ENCODE results near the gene PTPRK. TPM values are rescaled to one million over a fixed set of nuclear protein-coding genes. Genes with fewer than 3 reads are reported as not detected.
A peak's percentile ranks its signal among the peaks of the same experiment; 100 is the strongest.

PTPRK gene
- total RNA-seq, 2 donors from 2014 or later, result 3.2 to 5.1 TPM

GRCh38 chr6:128121190-128121589, 399.2 kb downstream of the PTPRK start:
- H3K36me3 Mint-ChIP-seq, result no peaks in the 10 kb centered on the region
- no peak overlapping the region for H3K27ac Mint-ChIP-seq
- no peaks in the 10 kb centered on the region for H3K9me3 Mint-ChIP-seq
- ATAC-seq, result no peak
- no peak for DNase-seq (ENCODE audit: low spot score in 2 of 2)

DNA sequence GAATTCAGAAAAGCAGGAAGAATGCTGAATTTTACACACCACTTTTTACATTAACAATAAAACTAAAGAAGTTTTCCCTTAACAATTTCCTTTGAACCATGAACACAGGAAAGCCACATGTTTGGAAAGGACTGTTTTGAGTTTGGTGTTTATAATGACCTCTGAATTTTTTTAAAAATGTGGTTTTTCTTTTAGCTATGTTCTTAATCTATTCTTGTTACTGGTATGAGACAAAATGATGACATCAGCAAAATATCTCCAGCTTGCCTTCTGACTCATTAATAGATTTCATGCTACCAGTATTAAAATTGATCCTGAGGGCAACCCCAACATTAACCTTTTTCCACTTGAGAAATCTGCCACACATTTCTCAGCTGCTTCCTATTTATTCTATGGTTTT, 402.0 kb downstream of the PTPRK start:
- peaks cover 3 to 5% of the 10 kb centered on the region in 2 donors for H3K9me3 Mint-ChIP-seq
- DNase-seq (ENCODE audit: low spot score in 2 of 2) (no peak), ATAC-seq (no peak)
- peaks cover 4 to 6% of the 10 kb centered on the region in 2 donors for H3K36me3 Mint-ChIP-seq
- H3K27ac Mint-ChIP-seq, result no peak overlapping the region

DNA sequence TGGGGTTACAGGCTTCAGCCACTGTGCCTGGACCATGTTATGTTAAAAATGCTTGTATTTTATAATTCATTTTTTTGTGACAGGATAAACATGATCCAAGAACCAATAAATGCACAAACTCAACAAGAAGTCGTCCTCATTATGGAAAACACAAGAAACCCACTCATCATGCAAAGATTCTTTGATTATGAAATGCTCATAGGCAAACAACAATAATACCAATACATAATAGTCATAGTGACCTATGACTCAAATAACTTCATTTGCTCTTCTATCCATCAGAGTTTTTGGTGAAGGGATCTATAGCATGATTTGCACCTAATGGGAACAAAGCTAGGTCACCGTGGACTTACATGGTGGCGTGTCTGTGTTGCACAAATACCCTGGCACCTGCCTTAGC, 402.5 kb downstream of the PTPRK start:
- no peak for ATAC-seq
- Mint-ChIP-seq H3K9me3 (peaks cover 3 to 5% of the 10 kb centered on the region in 2 donors), H3K27ac (no peak overlapping the region)

GRCh38 chr6:128114164-128114563, 406.2 kb downstream of the PTPRK start:
- DNase-seq (ENCODE audit: low spot score in 2 of 2) (no peak), ATAC-seq (no peak)
- Mint-ChIP-seq H3K36me3 (peaks cover 4 to 6% of the 10 kb centered on the region in 2 donors), H3K27ac (no peak overlapping the region), H3K9me3 (peaks cover 3 to 5% of the 10 kb centered on the region in 2 donors)

More for the DNA sequence above, 402.5 kb downstream of the PTPRK start:
- no peak for DNase-seq (ENCODE audit: low spot score in 2 of 2)
- H3K36me3 Mint-ChIP-seq, result peaks cover 4 to 6% of the 10 kb centered on the region in 2 donors

DNA sequence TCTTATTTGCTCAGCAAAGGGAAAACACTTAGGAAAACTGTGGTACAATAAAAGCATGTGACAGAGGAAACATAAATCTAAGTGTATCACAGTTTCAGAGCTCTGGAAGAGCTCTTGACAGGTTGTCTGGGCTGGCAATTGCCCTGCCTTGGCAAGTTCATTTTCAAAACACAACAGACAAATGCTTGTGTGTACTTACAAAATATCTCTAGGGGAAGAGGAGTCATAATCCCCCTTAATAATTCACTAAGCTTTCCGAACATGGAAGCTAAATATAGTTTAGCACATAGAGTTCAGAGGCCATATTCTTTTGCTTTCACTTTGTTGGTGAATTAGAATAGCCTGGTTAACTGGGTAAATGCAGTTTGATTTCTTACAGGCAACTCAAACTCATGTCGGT, 407.9 kb downstream of the PTPRK start:
- DNase-seq (ENCODE audit: low spot score in 2 of 2) (no peak), ATAC-seq (no peak)
- peak overlapping the region; percentile 1 to 26 for H3K27ac Mint-ChIP-seq
- H3K36me3 Mint-ChIP-seq, result peaks cover 4 to 6% of the 10 kb centered on the region in 2 donors
- peaks cover 3 to 5% of the 10 kb centered on the region in 2 donors for H3K9me3 Mint-ChIP-seq

DNA sequence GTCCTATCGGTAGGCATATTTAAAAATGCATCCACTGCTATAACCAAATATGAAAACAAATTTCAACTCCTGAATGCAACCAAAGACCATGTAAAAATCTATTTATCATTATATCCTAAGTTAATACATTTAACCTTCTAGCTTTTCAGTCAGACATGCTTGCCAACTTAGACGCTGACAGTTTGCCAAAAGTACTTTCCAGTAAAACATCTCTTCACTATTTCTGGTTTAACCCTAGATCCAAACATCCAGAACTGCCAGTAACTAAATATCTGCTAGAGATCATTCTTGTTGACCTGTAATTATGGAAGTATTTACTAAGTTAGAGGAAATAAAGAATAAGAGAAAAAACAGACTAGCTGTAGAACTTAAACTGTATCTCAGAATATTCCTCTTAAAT, 409.3 kb downstream of the PTPRK start:
- Mint-ChIP-seq H3K27ac (no peak overlapping the region), H3K9me3 (peaks cover 3 to 5% of the 10 kb centered on the region in 2 donors), H3K36me3 (peaks cover 4 to 6% of the 10 kb centered on the region in 2 donors)
- ATAC-seq (no peak), DNase-seq (ENCODE audit: low spot score in 2 of 2) (no peak)

DNA sequence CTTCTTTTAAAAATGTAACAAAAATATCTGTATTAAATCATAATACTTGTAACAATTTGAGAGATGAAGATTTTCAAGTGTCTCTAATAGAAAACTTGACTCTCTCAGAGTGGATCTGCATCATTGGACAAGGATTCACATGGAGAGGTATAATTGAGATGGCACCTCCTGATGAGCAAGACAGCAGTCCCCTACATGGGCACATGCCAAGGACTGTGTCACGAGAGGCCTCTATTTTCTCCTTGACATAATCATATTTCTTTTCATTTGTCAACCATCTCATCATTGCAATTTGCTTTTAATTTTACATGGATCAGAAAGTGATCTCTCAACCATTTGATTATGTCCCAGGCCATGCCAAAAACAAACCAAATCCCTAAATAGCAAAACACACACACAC, 412.7 kb downstream of the PTPRK start:
- DNase-seq (ENCODE audit: low spot score in 2 of 2) (no peak), ATAC-seq (no peak)
- Mint-ChIP-seq H3K36me3 (no peaks in the 10 kb centered on the region), H3K9me3 (no peaks in the 10 kb centered on the region), H3K27ac (no peak overlapping the region)

DNA sequence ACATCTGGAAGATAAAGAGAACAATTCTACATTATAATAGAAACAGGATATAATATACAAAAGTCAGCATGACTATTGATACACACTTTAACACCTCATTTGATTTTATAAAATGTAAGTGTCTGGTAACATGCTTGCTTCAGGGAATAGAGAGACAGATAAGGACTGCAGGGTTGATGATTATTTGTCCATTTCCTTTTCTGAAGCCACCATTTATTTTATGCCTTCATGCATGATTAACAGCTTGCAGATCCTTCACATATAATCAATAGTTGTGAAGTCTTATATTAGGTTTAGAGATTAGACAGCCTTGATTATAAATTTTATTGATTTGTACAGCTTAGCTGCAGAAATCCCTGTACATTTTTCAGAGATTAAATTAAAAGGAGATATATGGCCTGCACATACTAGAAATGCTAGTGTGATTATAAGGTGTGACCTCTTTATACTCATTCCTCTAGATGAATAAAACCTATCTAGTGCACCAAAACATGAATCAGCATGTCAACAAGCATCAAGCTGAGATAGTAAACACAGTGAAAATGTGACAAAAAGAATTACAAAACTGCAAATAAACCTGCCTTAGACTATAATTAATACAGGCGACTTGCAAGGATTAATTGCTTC, 420.7 kb downstream of the PTPRK start:
- no peak overlapping the region for H3K27ac Mint-ChIP-seq
- H3K9me3 Mint-ChIP-seq, result peaks cover 0 to under 1% of the 10 kb centered on the region in 2 donors
- no peak for ATAC-seq
- no peak for DNase-seq (ENCODE audit: low spot score in 2 of 2)
- no peaks in the 10 kb centered on the region for H3K36me3 Mint-ChIP-seq

DNA sequence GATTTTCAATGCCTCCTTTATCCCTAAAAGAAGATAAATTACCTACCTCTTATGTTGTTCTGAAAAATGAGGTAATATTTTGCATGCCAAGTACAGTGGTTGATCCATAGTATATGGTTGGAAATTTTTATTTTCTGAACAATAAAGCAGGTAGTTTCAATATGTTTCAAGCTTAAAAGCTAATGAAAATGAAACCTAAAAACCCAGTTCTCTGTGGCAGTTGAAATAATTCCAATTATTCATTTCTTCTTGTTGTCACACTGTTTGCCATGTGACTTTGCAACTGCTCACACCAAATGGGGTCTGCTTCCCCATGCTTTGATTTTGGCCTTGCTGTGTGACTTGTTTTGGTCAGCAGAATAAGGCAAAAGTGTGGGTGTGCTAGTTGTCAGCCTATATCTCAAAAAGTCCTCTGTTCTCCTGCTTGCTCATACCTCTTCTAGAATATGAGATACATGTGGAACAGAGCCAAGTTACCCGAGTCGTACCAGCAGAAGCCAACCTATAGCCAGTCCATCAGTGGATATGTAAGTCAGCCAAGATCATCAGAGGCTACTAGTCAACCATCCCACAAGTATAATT, 422.3 kb downstream of the PTPRK start:
- Mint-ChIP-seq H3K36me3 (no peaks in the 10 kb centered on the region), H3K27ac (no peak overlapping the region), H3K9me3 (peaks cover 0 to 4% of the 10 kb centered on the region in 2 donors)
- DNase-seq (ENCODE audit: low spot score in 2 of 2) (peak in 1 of 2 donors; percentile 19), ATAC-seq (peak; percentile 56 to 87)

DNA sequence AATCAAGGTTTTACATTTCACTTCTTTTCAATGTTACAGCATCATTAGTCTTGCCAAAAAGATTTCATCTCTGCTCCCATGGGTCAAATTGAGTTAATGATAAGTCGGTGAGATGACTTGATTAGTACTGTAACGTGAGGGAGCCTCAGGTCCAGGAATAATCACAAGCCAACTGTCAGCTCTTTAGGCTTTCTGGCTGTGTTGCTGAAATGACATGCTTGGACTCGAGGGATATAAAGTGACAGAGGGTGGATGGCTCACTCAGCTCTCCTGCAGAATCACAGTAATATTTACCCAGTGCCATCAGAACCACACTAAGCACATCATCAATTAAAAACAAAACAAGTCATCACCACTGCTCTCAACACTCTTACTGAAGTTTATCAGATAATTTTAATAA, 423.4 kb downstream of the PTPRK start:
- no peak for ATAC-seq

GRCh38 chr6:128095362-128095761, 425.0 kb downstream of the PTPRK start:
- Mint-ChIP-seq H3K27ac (no peak overlapping the region), H3K9me3 (peaks cover 0 to 4% of the 10 kb centered on the region in 2 donors), H3K36me3 (no peaks in the 10 kb centered on the region)
- DNase-seq (ENCODE audit: low spot score in 2 of 2), result no peak
- no peak for ATAC-seq

More for the DNA sequence above, 423.4 kb downstream of the PTPRK start:
- H3K9me3 Mint-ChIP-seq, result peaks cover 0 to 4% of the 10 kb centered on the region in 2 donors
- no peak for DNase-seq (ENCODE audit: low spot score in 2 of 2)
- H3K36me3 Mint-ChIP-seq, result no peaks in the 10 kb centered on the region
- no peak overlapping the region for H3K27ac Mint-ChIP-seq

DNA sequence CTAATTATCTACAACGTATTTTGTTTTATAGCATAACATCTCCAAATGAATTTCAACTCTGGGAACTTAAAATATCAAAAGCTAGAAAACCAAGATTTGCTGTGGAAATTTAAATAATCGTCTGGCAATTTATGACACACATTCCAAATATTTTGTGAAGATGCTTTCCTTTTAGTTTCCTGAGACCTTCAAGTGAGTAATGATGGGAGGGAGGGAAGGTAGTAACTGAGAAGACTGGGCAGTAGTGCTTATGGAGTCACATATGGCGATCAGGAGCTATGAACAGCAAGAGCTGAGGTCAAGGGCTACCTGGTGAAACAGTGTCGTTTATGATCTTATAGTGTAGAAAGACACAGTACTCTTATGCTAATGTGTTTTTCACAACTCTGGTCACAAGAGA, 441.4 kb downstream of the PTPRK start:
- no peak for DNase-seq (ENCODE audit: low spot score in 2 of 2)

GRCh38 chr6:128078276-128078675, 442.1 kb downstream of the PTPRK start:
- no peak overlapping the region for H3K27ac Mint-ChIP-seq
- H3K9me3 Mint-ChIP-seq, result no peaks in the 10 kb centered on the region
- ATAC-seq, result no peak
- no peak for DNase-seq (ENCODE audit: low spot score in 2 of 2)
- H3K36me3 Mint-ChIP-seq, result no peaks in the 10 kb centered on the region

More for the DNA sequence above, 441.4 kb downstream of the PTPRK start:
- H3K27ac Mint-ChIP-seq, result no peak overlapping the region
- no peaks in the 10 kb centered on the region for H3K9me3 Mint-ChIP-seq
- no peaks in the 10 kb centered on the region for H3K36me3 Mint-ChIP-seq
- ATAC-seq, result no peak

- Mint-ChIP-seq H3K36me3 (no peaks in the 10 kb centered on the region), H3K9me3 (no peaks in the 10 kb centered on the region), H3K27ac (no peak overlapping the region)
- ATAC-seq, result no peak
- DNase-seq (ENCODE audit: low spot score in 2 of 2), result no peak
These were observed 443.6 kb downstream of the PTPRK start for GRCh38 chr6:128076843-128077242.

DNA sequence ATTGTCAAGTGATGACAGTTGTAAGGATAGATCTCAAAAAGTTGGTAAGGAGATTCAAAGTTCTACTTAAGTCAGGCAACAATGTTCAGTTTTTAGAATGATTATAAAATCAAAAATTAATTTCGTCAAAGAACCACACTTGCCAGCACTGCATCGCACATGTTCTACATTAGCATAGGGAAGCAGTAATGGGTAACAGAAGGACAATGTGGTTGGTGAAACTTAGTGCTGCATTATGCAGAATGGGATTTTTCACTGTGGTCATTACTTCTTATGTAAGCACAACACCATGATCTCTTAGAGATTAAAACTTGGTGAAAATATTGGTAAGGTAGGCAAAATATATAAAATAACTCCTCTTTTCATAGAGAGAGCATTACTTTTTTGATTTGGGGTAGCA, 445.8 kb downstream of the PTPRK start:
- DNase-seq (ENCODE audit: low spot score in 2 of 2) (no peak), ATAC-seq (no peak)
- Mint-ChIP-seq H3K27ac (no peak overlapping the region), H3K36me3 (no peaks in the 10 kb centered on the region), H3K9me3 (no peaks in the 10 kb centered on the region)

GRCh38 chr6:128073389-128073788, 447.0 kb downstream of the PTPRK start:
- Mint-ChIP-seq H3K9me3 (no peaks in the 10 kb centered on the region), H3K27ac (no peak overlapping the region), H3K36me3 (no peaks in the 10 kb centered on the region)
- no peak for DNase-seq (ENCODE audit: low spot score in 2 of 2)
- ATAC-seq, result no peak

- H3K27ac Mint-ChIP-seq, result no peak overlapping the region
- DNase-seq (ENCODE audit: low spot score in 2 of 2) (no peak), ATAC-seq (no peak)
- H3K9me3 Mint-ChIP-seq, result no peaks in the 10 kb centered on the region
- H3K36me3 Mint-ChIP-seq, result no peaks in the 10 kb centered on the region
These were observed 449.2 kb downstream of the PTPRK start for GRCh38 chr6:128071212-128071611.

GRCh38 chr6:128070406-128070805, 450.0 kb downstream of the PTPRK start:
- H3K27ac Mint-ChIP-seq, result no peak overlapping the region
- H3K36me3 Mint-ChIP-seq, result no peaks in the 10 kb centered on the region
- DNase-seq (ENCODE audit: low spot score in 2 of 2) (no peak), ATAC-seq (no peak)
- no peaks in the 10 kb centered on the region for H3K9me3 Mint-ChIP-seq

Measured in activated naive CD4-positive, alpha-beta T cell treated with anti-CD3 and anti-CD28 coated beads, Interleukin-2, amount 50 U/mL, for 72 hours (primary cell).